ENCODE data around the gene TCAF1.

- TF ChIP-seq EZH2 (IDR thresholded peaks at IDR 0.05; ENCODE audit: borderline replicate concordance, low read depth, low read length, severe bottlenecking) = no peak
- TF ChIP-seq POLR2AphosphoS5 (IDR thresholded peaks at IDR 0.05; ENCODE audit: insufficient read depth, low read depth, low read length) = no peak
- TF ChIP-seq CTCF (IDR thresholded peaks at IDR 0.05; ENCODE audit: extremely low read depth in 1 of 2, insufficient read depth in 1 of 2, low read depth in 1 of 2, low read length in 2 of 2) = no peak
- no peak for TF ChIP-seq FOS (IDR thresholded peaks at IDR 0.05; ENCODE audit: borderline replicate concordance, insufficient read depth, low read length)
- TF ChIP-seq JUN (IDR thresholded peaks at IDR 0.05; ENCODE audit: borderline replicate concordance, insufficient read depth, insufficient read length, low read depth) = no peak
- TF ChIP-seq POLR2A (IDR thresholded peaks at IDR 0.05; ENCODE audit: low read depth, low read length) = no peak
- TF ChIP-seq MAX (IDR thresholded peaks at IDR 0.05; ENCODE audit: insufficient read depth, insufficient read length) = no peak
Observed at GRCh38 chr7:143924851-143925250, 22.9 kb upstream of the TCAF1 start.
